Peyer's patch (tissue), 4 donors: ENCODE data around the gene UBE2J2.

Experiments
- CTCF ChIP-seq, 6 experiments: fragments of 450-650 bp in 4 of 6; fragments of 200-600 bp in 2 of 6; sonication (generic) in 1 of 6; IDR thresholded peaks; one replicate each; pipeline ENCODE4 v1.5.1; 2017 to 2019; ENCODE audit warnings: antibody characterized with exemption in 6 of 6, mild to moderate bottlenecking in 3 of 6, moderate library complexity in 1 of 6
- POLR2A ChIP-seq, 2 donors: fragments of 450-650 bp; IDR thresholded peaks; one replicate each; pipeline ENCODE4 v1.5.1; 2017; ENCODE audit warnings: antibody characterized with exemption in 2 of 2, mild to moderate bottlenecking in 2 of 2, moderate library complexity in 2 of 2

DNA sequence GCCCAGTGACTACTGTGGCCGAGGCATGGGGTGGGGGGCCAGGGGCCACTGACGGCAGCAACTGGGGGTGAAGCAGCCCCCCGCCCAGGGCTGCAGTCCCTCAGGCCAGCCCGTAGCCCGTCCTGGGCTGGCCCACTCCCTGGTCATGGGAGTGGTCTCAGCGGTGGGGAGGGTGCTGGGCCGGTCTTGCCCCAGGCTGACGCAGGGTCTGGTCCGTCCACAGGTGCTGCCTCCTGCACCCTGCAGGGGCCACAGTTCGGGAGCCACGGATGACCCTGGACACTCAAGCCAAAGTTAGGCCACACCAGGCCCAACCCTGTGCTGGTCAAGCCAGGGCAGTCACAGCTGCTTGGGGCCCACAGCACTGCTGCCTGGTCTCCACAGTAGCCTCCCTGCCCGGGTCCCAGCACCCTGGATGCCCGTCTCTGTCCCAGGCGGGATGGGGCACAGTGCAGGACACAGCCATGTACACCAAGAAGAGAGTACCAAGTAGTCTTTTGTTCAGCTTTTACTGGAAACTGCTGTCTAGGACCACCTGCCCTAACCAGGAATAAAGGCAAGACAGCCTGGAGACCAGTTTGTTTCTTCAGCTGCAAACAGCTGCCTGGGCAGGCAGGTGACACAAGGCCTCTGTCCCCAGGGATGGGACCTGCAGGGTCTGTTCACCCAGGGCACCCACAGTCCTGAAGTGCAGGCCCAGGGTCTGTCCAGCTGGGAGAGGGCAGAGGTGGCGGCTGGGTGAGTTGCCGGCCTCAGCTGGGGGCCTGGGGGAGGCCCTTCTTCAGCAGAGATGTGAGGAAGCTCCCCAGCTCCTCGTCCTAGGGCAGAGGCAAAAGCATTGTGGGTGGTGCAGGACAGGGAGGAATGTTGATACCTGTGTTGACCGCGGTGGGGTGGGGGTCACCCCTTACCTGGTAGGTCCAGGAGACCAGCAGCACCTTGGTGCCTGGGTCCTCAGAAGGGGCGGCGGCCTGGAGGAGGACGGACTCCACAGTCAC, 37.8 kb upstream of the UBE2J2 start:
- TF ChIP-seq CTCF (IDR thresholded peaks at IDR 0.05) = no peak
- no peak for TF ChIP-seq POLR2A (IDR thresholded peaks at IDR 0.05)
